ENCODE data around the gene PKIB.

DNA sequence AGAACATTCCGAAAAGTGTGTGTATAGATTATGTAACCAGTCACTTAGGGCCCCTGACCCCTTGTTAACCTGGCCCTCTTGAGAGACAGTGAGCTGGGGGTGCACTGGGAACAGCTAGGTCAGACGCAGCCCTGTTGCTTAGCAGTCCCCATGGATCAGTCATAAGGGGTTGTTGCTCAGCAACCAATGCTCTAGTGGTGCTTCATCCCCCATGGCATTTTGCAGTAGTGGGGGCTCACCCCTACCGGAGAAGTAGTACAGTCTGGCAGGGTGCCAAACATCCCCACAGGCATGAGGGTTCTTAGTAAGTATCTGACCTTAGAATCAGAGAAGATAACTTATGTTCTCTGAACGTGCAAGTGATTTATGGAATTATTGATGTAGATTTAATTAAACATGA lies 12.3 kb downstream of the PKIB start:
- TF ChIP-seq, protein P1, sequence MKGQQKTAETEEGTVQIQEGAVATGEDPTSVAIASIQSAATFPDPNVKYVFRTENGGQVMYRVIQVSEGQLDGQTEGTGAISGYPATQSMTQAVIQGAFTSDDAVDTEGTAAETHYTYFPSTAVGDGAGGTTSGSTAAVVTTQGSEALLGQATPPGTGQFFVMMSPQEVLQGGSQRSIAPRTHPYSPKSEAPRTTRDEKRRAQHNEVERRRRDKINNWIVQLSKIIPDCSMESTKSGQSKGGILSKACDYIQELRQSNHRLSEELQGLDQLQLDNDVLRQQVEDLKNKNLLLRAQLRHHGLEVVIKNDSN (IDR thresholded peaks at IDR 0.05) = no peak
- no peak for TF ChIP-seq EGR1 (IDR thresholded peaks at IDR 0.05)
- no peak for TF ChIP-seq TAF1 (IDR thresholded peaks at IDR 0.05; ENCODE audit: low read depth)
- TF ChIP-seq, protein P2, sequence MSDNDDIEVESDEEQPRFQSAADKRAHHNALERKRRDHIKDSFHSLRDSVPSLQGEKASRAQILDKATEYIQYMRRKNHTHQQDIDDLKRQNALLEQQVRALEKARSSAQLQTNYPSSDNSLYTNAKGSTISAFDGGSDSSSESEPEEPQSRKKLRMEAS (IDR thresholded peaks at IDR 0.05) = no peak
- TF ChIP-seq TCF12 (IDR thresholded peaks at IDR 0.05; ENCODE audit: low read depth) = no peak
- no peak for TF ChIP-seq EP300 (IDR thresholded peaks at IDR 0.05; ENCODE audit: borderline replicate concordance)
- TF ChIP-seq CREB1 (IDR thresholded peaks at IDR 0.05; ENCODE audit: low read depth) = no peak
- TF ChIP-seq YY1 (IDR thresholded peaks at IDR 0.05; ENCODE audit: low read depth) = no peak
- TF ChIP-seq, protein P3, sequence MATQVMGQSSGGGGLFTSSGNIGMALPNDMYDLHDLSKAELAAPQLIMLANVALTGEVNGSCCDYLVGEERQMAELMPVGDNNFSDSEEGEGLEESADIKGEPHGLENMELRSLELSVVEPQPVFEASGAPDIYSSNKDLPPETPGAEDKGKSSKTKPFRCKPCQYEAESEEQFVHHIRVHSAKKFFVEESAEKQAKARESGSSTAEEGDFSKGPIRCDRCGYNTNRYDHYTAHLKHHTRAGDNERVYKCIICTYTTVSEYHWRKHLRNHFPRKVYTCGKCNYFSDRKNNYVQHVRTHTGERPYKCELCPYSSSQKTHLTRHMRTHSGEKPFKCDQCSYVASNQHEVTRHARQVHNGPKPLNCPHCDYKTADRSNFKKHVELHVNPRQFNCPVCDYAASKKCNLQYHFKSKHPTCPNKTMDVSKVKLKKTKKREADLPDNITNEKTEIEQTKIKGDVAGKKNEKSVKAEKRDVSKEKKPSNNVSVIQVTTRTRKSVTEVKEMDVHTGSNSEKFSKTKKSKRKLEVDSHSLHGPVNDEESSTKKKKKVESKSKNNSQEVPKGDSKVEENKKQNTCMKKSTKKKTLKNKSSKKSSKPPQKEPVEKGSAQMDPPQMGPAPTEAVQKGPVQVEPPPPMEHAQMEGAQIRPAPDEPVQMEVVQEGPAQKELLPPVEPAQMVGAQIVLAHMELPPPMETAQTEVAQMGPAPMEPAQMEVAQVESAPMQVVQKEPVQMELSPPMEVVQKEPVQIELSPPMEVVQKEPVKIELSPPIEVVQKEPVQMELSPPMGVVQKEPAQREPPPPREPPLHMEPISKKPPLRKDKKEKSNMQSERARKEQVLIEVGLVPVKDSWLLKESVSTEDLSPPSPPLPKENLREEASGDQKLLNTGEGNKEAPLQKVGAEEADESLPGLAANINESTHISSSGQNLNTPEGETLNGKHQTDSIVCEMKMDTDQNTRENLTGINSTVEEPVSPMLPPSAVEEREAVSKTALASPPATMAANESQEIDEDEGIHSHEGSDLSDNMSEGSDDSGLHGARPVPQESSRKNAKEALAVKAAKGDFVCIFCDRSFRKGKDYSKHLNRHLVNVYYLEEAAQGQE (IDR thresholded peaks at IDR 0.05; ENCODE audit: low read depth) = no peak
- no peak for TF ChIP-seq RAD21 (IDR thresholded peaks at IDR 0.05; ENCODE audit: low read depth)
- TF ChIP-seq TEAD4 (IDR thresholded peaks at IDR 0.05) = no peak
- TF ChIP-seq CEBPB (IDR thresholded peaks at IDR 0.05) = no peak

Data from Ishikawa (cell line).